Fibroblast of the conjunctiva (primary cell): ENCODE data around the gene DLG2.
"Not testable (repeated sequence)": the region's sequence is repeated elsewhere in the genome, so short reads cannot be mapped to it uniquely, and the experiment has no call there.

Source experiments
- DNase-seq: peaks from one replicate; pipeline ENCODE4 v3.0.0-alpha.2; 2010; ENCODE audit warnings: low read depth

The DLG2 gene

GRCh38 chr11:85444479-85444878, 182.7 kb downstream of the DLG2 start:
- no peak for DNase-seq

GRCh38 chr11:85440273-85440672, 186.9 kb downstream of the DLG2 start:
- DNase-seq, result no peak

- no peak for DNase-seq
Measured at GRCh38 chr11:85438328-85438727, 188.8 kb downstream of the DLG2 start.

GRCh38 chr11:85431319-85431718, 195.8 kb downstream of the DLG2 start:
- no peak for DNase-seq

GRCh38 chr11:85423794-85424193, 203.3 kb downstream of the DLG2 start:
- DNase-seq, result no peak

GRCh38 chr11:85423316-85423715, 203.8 kb downstream of the DLG2 start:
- DNase-seq, result no peak

- no peak for DNase-seq
Measured at GRCh38 chr11:85414175-85414574, 213.0 kb downstream of the DLG2 start.

- DNase-seq, result no peak
Measured at GRCh38 chr11:85407648-85408047, 219.5 kb downstream of the DLG2 start.

- no peak for DNase-seq
Measured at GRCh38 chr11:85406841-85407240, 220.3 kb downstream of the DLG2 start.

- DNase-seq, result no peak
Measured at GRCh38 chr11:85406316-85406715, 220.8 kb downstream of the DLG2 start.

GRCh38 chr11:85395515-85396055, 231.6 kb downstream of the DLG2 start:
- not testable (repeated sequence) for DNase-seq

- DNase-seq, result no peak
Measured at GRCh38 chr11:85394283-85394682, 232.9 kb downstream of the DLG2 start.

GRCh38 chr11:85391141-85391540, 236.0 kb downstream of the DLG2 start:
- DNase-seq, result no peak

GRCh38 chr11:85385547-85385946, 241.6 kb downstream of the DLG2 start:
- DNase-seq, result no peak

GRCh38 chr11:85385111-85385510, 242.0 kb downstream of the DLG2 start:
- no peak for DNase-seq

GRCh38 chr11:85379066-85379465, 248.1 kb downstream of the DLG2 start:
- no peak for DNase-seq

- no peak for DNase-seq
Measured at GRCh38 chr11:85377901-85378300, 249.2 kb downstream of the DLG2 start.

- DNase-seq, result no peak
Measured at GRCh38 chr11:85359859-85360258, 267.3 kb downstream of the DLG2 start.

GRCh38 chr11:85355921-85356320, 271.2 kb downstream of the DLG2 start:
- DNase-seq, result no peak

- DNase-seq, result not testable (repeated sequence)
Measured at GRCh38 chr11:85349539-85349938, 277.6 kb downstream of the DLG2 start.

- DNase-seq, result no peak
Measured at GRCh38 chr11:85348945-85349344, 278.2 kb downstream of the DLG2 start.

GRCh38 chr11:85347291-85347690, 279.9 kb downstream of the DLG2 start:
- DNase-seq, result no peak

GRCh38 chr11:85346484-85346883, 280.7 kb downstream of the DLG2 start:
- DNase-seq, result no peak

GRCh38 chr11:85340846-85341245, 286.3 kb downstream of the DLG2 start:
- not testable (repeated sequence) for DNase-seq

GRCh38 chr11:85318573-85318972, 308.6 kb downstream of the DLG2 start:
- no peak for DNase-seq
